ENCODE results near the gene RPUSD2. TPM values are rescaled to one million over a fixed set of nuclear protein-coding genes. Genes with fewer than 3 reads are reported as not detected.
A peak's percentile ranks its signal among the peaks of the same experiment; 100 is the strongest.

The RPUSD2 gene
- total RNA-seq, 3 donors from 2014 or later (not counting 1 experiment from before 2014, with no cell fraction given) = 13.7 to 15.2 (median 14.2) TPM

GRCh38 chr15:40548610-40549009, 20.5 kb upstream of the RPUSD2 start:
- H3K9me3 Mint-ChIP-seq = no peaks in the 10 kb centered on the region
- H3K9me3 ChIP-seq (ENCODE audit: control insufficient read depth, insufficient read depth, low read length) = no peaks in the 10 kb centered on the region
- peaks cover 6% of the 10 kb centered on the region for H3K4me1 ChIP-seq (ENCODE audit: control insufficient read depth, insufficient read depth, low read length)
- H3K27ac ChIP-seq (ENCODE audit: low read length) = no peak overlapping the region
- no peaks in the 10 kb centered on the region for H3K36me3 Mint-ChIP-seq
- 97% methylated on average over 2 of the region's 2 CpGs for WGBS (ENCODE audit: insufficient coverage)
- no peak overlapping the region for H3K4me3 Mint-ChIP-seq
- intact Hi-C loops (cut with micrococcal nuclease) = no loop called here
- no peaks in the 10 kb centered on the region for H3K27me3 ChIP-seq (ENCODE audit: control insufficient read depth, insufficient read depth, low read length)
- no peak overlapping the region for H3K4me3 ChIP-seq (ENCODE audit: low read length)
- no peaks in the 10 kb centered on the region for H3K27me3 Mint-ChIP-seq (ENCODE audit: low read depth in 2 of 2)
- no peak for DNase-seq
- H3K4me1 Mint-ChIP-seq = peaks cover 5 to 13% of the 10 kb centered on the region in 2 donors
- H3K36me3 ChIP-seq (ENCODE audit: control insufficient read depth, insufficient read depth, low read length) = peaks cover 8% of the 10 kb centered on the region
- no peak overlapping the region for H3K27ac Mint-ChIP-seq
- TF ChIP-seq, protein P1, sequence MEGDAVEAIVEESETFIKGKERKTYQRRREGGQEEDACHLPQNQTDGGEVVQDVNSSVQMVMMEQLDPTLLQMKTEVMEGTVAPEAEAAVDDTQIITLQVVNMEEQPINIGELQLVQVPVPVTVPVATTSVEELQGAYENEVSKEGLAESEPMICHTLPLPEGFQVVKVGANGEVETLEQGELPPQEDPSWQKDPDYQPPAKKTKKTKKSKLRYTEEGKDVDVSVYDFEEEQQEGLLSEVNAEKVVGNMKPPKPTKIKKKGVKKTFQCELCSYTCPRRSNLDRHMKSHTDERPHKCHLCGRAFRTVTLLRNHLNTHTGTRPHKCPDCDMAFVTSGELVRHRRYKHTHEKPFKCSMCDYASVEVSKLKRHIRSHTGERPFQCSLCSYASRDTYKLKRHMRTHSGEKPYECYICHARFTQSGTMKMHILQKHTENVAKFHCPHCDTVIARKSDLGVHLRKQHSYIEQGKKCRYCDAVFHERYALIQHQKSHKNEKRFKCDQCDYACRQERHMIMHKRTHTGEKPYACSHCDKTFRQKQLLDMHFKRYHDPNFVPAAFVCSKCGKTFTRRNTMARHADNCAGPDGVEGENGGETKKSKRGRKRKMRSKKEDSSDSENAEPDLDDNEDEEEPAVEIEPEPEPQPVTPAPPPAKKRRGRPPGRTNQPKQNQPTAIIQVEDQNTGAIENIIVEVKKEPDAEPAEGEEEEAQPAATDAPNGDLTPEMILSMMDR (IDR thresholded peaks at IDR 0.05) = no peak
- no peak for ATAC-seq

GRCh38 chr15:40549894-40550293, 19.2 kb upstream of the RPUSD2 start:
- Mint-ChIP-seq H3K27ac (no peak overlapping the region), H3K27me3 (ENCODE audit: low read depth in 2 of 2) (no peaks in the 10 kb centered on the region), H3K4me3 (no peak overlapping the region), H3K36me3 (no peaks in the 10 kb centered on the region), H3K4me1 (peaks cover 5 to 13% of the 10 kb centered on the region in 2 donors), H3K9me3 (no peaks in the 10 kb centered on the region)
- WGBS (ENCODE audit: insufficient coverage) = 86% methylated on average over 9 of the region's 9 CpGs
- H3K9me3 ChIP-seq (ENCODE audit: control insufficient read depth, insufficient read depth, low read length) = no peaks in the 10 kb centered on the region
- H3K4me1 ChIP-seq (ENCODE audit: control insufficient read depth, insufficient read depth, low read length) = peaks cover 6% of the 10 kb centered on the region
- DNase-seq (no peak), ATAC-seq (no peak)
- intact Hi-C loops (cut with micrococcal nuclease) = no loop called here
- TF ChIP-seq, protein P1 (IDR thresholded peaks at IDR 0.05) = no peak
- H3K4me3 ChIP-seq (ENCODE audit: low read length) = no peak overlapping the region
- peaks cover 13% of the 10 kb centered on the region for H3K36me3 ChIP-seq (ENCODE audit: control insufficient read depth, insufficient read depth, low read length)
- no peaks in the 10 kb centered on the region for H3K27me3 ChIP-seq (ENCODE audit: control insufficient read depth, insufficient read depth, low read length)
- peak overlapping the region; percentile 46 for H3K27ac ChIP-seq (ENCODE audit: low read length)

- peaks cover 1% of the 10 kb centered on the region for H3K36me3 Mint-ChIP-seq
- intact Hi-C loops (cut with micrococcal nuclease) = no loop called here
- no peaks in the 10 kb centered on the region for H3K9me3 Mint-ChIP-seq
- no peak overlapping the region for H3K4me3 ChIP-seq (ENCODE audit: low read length)
- DNase-seq = no peak
- 46% methylated on average over 4 of the region's 6 CpGs for WGBS (ENCODE audit: insufficient coverage)
- H3K9me3 ChIP-seq (ENCODE audit: control insufficient read depth, insufficient read depth, low read length) = no peaks in the 10 kb centered on the region
- peaks cover 5 to 13% of the 10 kb centered on the region in 2 donors for H3K4me1 Mint-ChIP-seq
- TF ChIP-seq, protein P1 (IDR thresholded peaks at IDR 0.05) = no peak
- H3K27me3 Mint-ChIP-seq (ENCODE audit: low read depth in 2 of 2) = no peaks in the 10 kb centered on the region
- peaks cover 19% of the 10 kb centered on the region for H3K36me3 ChIP-seq (ENCODE audit: control insufficient read depth, insufficient read depth, low read length)
- no peak overlapping the region for H3K4me3 Mint-ChIP-seq
- H3K4me1 ChIP-seq (ENCODE audit: control insufficient read depth, insufficient read depth, low read length) = peaks cover 6% of the 10 kb centered on the region
- no peaks in the 10 kb centered on the region for H3K27me3 ChIP-seq (ENCODE audit: control insufficient read depth, insufficient read depth, low read length)
- no peak for ATAC-seq
- H3K27ac ChIP-seq (ENCODE audit: low read length) = peak overlapping the region; percentile 46
- H3K27ac Mint-ChIP-seq = no peak overlapping the region
Observed at GRCh38 chr15:40550341-40551037, 18.6 kb upstream of the RPUSD2 start.

DNA sequence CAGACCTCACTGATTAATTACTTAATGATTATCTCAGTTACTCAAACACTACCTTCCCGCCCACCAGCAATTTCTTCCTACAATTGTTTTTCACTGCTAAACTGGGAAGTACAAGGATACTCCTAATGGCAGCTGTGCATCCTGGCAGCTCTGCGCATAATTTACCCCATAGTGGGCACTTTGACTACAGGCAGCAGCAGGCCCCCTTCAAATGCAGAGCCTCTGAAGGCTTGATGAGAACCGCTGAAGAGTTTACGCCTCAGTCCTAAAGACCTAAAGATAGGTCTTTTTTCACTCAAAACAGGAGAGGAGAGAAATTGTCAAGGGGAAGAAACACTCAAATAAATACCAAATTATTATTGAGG, 15.0 kb upstream of the RPUSD2 start:
- 70% methylated on average over 4 of the region's 4 CpGs for WGBS (ENCODE audit: insufficient coverage)
- Mint-ChIP-seq H3K27me3 (ENCODE audit: low read depth in 2 of 2) (no peaks in the 10 kb centered on the region), H3K36me3 (peaks cover 11% of the 10 kb centered on the region), H3K27ac (no peak overlapping the region), H3K4me1 (peaks cover 5 to 11% of the 10 kb centered on the region in 2 donors), H3K9me3 (no peaks in the 10 kb centered on the region), H3K4me3 (no peak overlapping the region)
- ATAC-seq (no peak), DNase-seq (no peak)
- Histone ChIP-seq H3K36me3 (ENCODE audit: control insufficient read depth, insufficient read depth, low read length) (peaks cover 31% of the 10 kb centered on the region), H3K4me1 (ENCODE audit: control insufficient read depth, insufficient read depth, low read length) (peaks cover 6% of the 10 kb centered on the region), H3K27me3 (ENCODE audit: control insufficient read depth, insufficient read depth, low read length) (no peaks in the 10 kb centered on the region), H3K9me3 (ENCODE audit: control insufficient read depth, insufficient read depth, low read length) (no peaks in the 10 kb centered on the region), H3K4me3 (ENCODE audit: low read length) (peak overlapping the region; percentile 21), H3K27ac (ENCODE audit: low read length) (no peak overlapping the region)
- intact Hi-C loops (cut with micrococcal nuclease) = no loop called here
- TF ChIP-seq, protein P1 (IDR thresholded peaks at IDR 0.05) = no peak

All from natural killer cell (primary cell).